ENCODE data around the gene CGA. TPM values are rescaled to one million over a fixed set of nuclear protein-coding genes. Genes with fewer than 3 reads are reported as not detected.

CGA gene
- polyA plus RNA-seq, 3 donors: 0.08 TPM; not detected in 2

GRCh38 chr6:87045521-87046075 is 49.3 kb downstream of the CGA start:
- no peak overlapping the region for H3K27ac ChIP-seq (ENCODE audit: low read depth, low read length)
- 52 to 67% (median 65%) methylated on average over 5 of the region's 5 CpGs for WGBS, 3 donors

- no peak overlapping the region for H3K27ac ChIP-seq (ENCODE audit: low read depth, low read length)
- WGBS, 3 donors: 52 to 90% (median 88%) methylated on average over 4 of the region's 4 CpGs
Observed at GRCh38 chr6:87040729-87041128, 54.2 kb downstream of the CGA start.

Other genes starting within 250 kb of the CGA start
- gene HTR1E, start 157.6 kb downstream of the CGA start, polyA plus RNA-seq: under 1 TPM in 2 of 3 donors, not detected in 1; 0.03 to 0.09 TPM
- 1 to 10 TPM; 2.5 to 3.6 (median 3.3) TPM for gene ZNF292, start 60.5 kb upstream of the CGA start, polyA plus RNA-seq
- 1 to 10 TPM; 2.3 to 6.6 (median 2.9) TPM for gene SMIM8, start 227.5 kb upstream of the CGA start, polyA plus RNA-seq
- not detected for gene GJB7, start 234.2 kb upstream of the CGA start, polyA plus RNA-seq
- gene C6orf163, start 249.7 kb upstream of the CGA start, polyA plus RNA-seq: 1 to 10 TPM in 1 of 3 donors, under 1 TPM in 2; 0.31 to 3.1 (median 0.34) TPM